PC-3 (cell line): ENCODE measurements around the gene NFKBIA.

Source experiments
- CTCF ChIP-seq: fragments of 300-600 bp; sonication (generic); conservative IDR thresholded peaks from 2 replicates; pipeline ENCODE4 v1.5.1; 2017; ENCODE audit warnings: antibody characterized with exemption, low read depth, mild to moderate bottlenecking, low read length
- EZH2 ChIP-seq: fragments of 300-600 bp; sonication (generic); IDR thresholded peaks from one replicate; pipeline ENCODE4 v1.6.1; 2017; ENCODE audit warnings: antibody characterized with exemption, mild to moderate bottlenecking, low read length; ENCODE audit not compliant: unreplicated experiment

DNA sequence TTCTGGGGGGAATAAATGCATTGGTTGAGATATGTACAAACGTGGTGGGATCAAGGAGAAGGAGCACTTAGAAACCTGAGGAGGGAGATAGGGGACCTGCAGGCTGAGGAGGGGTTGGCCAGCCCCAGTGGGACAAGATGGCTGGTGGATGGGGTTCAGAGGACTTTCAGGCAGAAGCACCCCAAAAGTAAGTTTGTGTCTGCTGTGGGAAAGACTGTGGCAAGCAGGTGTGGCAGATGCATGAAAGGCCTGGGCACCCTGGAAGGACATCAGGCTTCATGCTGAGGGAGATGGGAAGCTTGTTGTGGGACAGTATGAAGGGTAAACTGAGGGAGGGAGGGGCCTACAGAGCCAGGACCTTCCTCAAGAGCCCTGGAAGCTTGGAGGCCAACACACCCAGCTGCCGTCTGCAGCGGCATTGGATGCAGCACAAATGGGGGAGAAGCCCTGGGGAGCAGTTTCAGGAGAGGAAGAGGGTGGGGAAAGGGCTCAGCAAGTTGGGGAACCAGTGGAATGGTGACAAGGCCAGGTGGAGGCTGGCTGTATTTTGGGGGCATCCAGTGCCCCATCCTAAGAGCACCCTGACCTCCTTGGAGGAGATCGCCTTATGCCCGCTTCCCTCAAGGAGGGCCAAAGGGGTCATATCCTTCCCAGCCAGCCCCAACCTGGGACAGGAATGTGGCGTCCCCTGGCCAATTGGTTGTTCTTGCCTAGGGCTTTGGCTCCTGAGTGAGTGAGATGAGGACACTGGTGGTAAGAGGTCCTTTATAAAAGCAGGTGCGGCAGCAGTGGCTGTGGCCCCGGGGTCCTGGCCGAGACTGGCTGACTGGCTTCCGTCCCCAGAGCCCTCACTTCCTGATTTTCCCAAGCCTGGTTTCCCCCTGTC, 20.7 kb downstream of the NFKBIA start:
- TF ChIP-seq EZH2 (no peak), CTCF (no peak)
